Measurements from ENCODE around the gene SLC6A1.

GRCh38 chr3:10956531-10956930 lies 36.0 kb upstream of the SLC6A1 start:
- TF ChIP-seq, protein P1, sequence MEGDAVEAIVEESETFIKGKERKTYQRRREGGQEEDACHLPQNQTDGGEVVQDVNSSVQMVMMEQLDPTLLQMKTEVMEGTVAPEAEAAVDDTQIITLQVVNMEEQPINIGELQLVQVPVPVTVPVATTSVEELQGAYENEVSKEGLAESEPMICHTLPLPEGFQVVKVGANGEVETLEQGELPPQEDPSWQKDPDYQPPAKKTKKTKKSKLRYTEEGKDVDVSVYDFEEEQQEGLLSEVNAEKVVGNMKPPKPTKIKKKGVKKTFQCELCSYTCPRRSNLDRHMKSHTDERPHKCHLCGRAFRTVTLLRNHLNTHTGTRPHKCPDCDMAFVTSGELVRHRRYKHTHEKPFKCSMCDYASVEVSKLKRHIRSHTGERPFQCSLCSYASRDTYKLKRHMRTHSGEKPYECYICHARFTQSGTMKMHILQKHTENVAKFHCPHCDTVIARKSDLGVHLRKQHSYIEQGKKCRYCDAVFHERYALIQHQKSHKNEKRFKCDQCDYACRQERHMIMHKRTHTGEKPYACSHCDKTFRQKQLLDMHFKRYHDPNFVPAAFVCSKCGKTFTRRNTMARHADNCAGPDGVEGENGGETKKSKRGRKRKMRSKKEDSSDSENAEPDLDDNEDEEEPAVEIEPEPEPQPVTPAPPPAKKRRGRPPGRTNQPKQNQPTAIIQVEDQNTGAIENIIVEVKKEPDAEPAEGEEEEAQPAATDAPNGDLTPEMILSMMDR (conservative IDR thresholded peaks at IDR 0.05; ENCODE audit: low read depth, low read length) = no peak
- TF ChIP-seq EZH2 (IDR thresholded peaks at IDR 0.05; ENCODE audit: borderline replicate concordance, low read depth, low read length, poor library complexity, severe bottlenecking) = no peak
